ENCODE measurements around the gene TMEFF2.

DNA sequence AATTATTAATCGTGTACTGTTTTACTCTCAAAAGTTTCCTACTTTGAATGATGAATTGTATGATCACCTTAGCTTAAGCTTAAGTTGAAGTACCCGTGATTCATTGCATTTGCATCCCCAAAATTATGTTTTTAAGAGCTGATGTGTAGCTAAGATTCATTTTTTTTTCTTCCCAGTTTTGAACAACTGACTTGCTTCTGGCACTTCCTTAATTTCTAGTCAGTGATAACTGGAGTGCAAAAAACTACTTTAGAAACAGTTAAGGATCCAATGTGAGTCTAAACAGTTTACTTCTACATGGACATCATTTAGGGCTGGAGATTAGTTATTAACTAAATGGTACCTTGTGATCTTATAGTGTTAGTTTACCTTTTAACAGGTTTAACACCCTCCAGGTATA is 223.9 kb downstream of the TMEFF2 start:
- TF ChIP-seq, protein P1, sequence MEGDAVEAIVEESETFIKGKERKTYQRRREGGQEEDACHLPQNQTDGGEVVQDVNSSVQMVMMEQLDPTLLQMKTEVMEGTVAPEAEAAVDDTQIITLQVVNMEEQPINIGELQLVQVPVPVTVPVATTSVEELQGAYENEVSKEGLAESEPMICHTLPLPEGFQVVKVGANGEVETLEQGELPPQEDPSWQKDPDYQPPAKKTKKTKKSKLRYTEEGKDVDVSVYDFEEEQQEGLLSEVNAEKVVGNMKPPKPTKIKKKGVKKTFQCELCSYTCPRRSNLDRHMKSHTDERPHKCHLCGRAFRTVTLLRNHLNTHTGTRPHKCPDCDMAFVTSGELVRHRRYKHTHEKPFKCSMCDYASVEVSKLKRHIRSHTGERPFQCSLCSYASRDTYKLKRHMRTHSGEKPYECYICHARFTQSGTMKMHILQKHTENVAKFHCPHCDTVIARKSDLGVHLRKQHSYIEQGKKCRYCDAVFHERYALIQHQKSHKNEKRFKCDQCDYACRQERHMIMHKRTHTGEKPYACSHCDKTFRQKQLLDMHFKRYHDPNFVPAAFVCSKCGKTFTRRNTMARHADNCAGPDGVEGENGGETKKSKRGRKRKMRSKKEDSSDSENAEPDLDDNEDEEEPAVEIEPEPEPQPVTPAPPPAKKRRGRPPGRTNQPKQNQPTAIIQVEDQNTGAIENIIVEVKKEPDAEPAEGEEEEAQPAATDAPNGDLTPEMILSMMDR (IDR thresholded peaks at IDR 0.05) = no peak
- TF ChIP-seq EZH2 (IDR thresholded peaks at IDR 0.05; ENCODE audit: borderline replicate concordance, insufficient read depth, low read depth, low read length, poor library complexity, severe bottlenecking) = no peak

Data from B cell (primary cell).